GM12878 (cell line): ENCODE data around the gene TUBGCP3. TPM values are rescaled to one million over a fixed set of nuclear protein-coding genes. Genes with fewer than 3 reads are reported as not detected.

ENCODE experiments used
- ATAC-seq: fragments of 200-7000 bp; cut with Tn5 transposase; 3 replicates; pipeline ENCODE4 v1.9.1; 2020; ENCODE audit warnings: mild to moderate bottlenecking, moderate library complexity
- BruUV-seq: library from RNA; stranded (reverse); fragments of 400-500 nt; replicated peaks from 2 replicates; lab custom pipeline; 2021; lab: Mats Ljungman, UMichigan
- CTCF ChIA-PET: fragments of 300-600 bp; sonication (Branson Sonifier 250); formaldehyde crosslinking; extraction: SDS; loops from one replicate; lab custom pipeline; 2021; ENCODE audit warnings: inconsistent platforms; lab: Yijun Ruan, JAX
- POLR2A ChIA-PET: fragments of 350-600 bp; formaldehyde crosslinking; extraction: SDS; loops from one replicate; lab custom pipeline; 2021; ENCODE audit warnings: inconsistent platforms; lab: Charles Lee
- RAD21 ChIA-PET: fragments of 300-600 bp; sonication (Branson Sonifier 250); formaldehyde crosslinking; loops from one replicate; lab custom pipeline; 2023; ENCODE audit warnings: antibody characterized with exemption; ENCODE audit not compliant: unreplicated experiment; lab: Charles Lee
- SMC1A ChIA-PET: fragments of 300-600 bp; sonication (Branson Sonifier 250); formaldehyde crosslinking; loops from one replicate; lab custom pipeline; 2023; ENCODE audit not compliant: unreplicated experiment, uncharacterized antibody; lab: Charles Lee
- DNase-seq: peaks from one replicate; pipeline ENCODE4 v3.0.0-alpha.2; 2011; ENCODE audit warnings: low read depth, low spot score
- FAIRE-seq: peaks from 3 replicates; lab custom pipeline; 2011; peaks lifted over from hg19 to GRCh38; lab: Jason Lieb, UNC
- H2AFZ ChIP-seq: 2 replicates; pipeline ENCODE4 v1.6.0; 2011; ENCODE audit warnings: low read depth, low read length, control low read depth; ENCODE audit not compliant: control insufficient read depth
- H3K27ac ChIP-seq: 2 replicates; pipeline ENCODE4 v1.5.1; 2011; ENCODE audit warnings: control low read depth; ENCODE audit not compliant: control insufficient read depth, insufficient read depth
- H3K27me3 ChIP-seq, 2 experiments: replicated peaks in 1 of 2; 2 replicates each; pipeline versions ENCODE4 v1.6.0 to v1.6.1; 2011; ENCODE audit warnings: low read length in 1 of 2; ENCODE audit not compliant: control insufficient read depth in 2 of 2, insufficient read depth in 2 of 2
- H3K36me3 ChIP-seq, 2 experiments: 2 replicates each; pipeline ENCODE4 v1.5.1; 2011; ENCODE audit warnings: low read length in 1 of 2; ENCODE audit not compliant: control insufficient read depth in 2 of 2, insufficient read depth in 2 of 2
- H3K4me1 ChIP-seq: 2 replicates; pipeline ENCODE4 v1.6.1; 2011; ENCODE audit warnings: mild to moderate bottlenecking, low read length, moderate library complexity, mixed read lengths; ENCODE audit not compliant: control insufficient read depth, insufficient read depth
- H3K4me2 ChIP-seq: 2 replicates; pipeline ENCODE4 v1.6.0; 2011; ENCODE audit warnings: control low read depth; ENCODE audit not compliant: control insufficient read depth, insufficient read depth
- H3K4me3 ChIP-seq: fragments of 200-600 bp; sonication (generic); 2 replicates; pipeline ENCODE4 v1.5.1; 2016
- H3K79me2 ChIP-seq: 2 replicates; pipeline ENCODE4 v1.6.0; 2011; ENCODE audit warnings: low read length; ENCODE audit not compliant: control insufficient read depth, insufficient read depth
- H3K9ac ChIP-seq: 2 replicates; pipeline ENCODE4 v1.8.0; 2011; ENCODE audit warnings: low read length, control low read depth, mixed read lengths; ENCODE audit not compliant: control insufficient read depth, insufficient read depth
- H3K9me3 ChIP-seq: replicated peaks from 3 replicates; pipeline ENCODE4 v1.5.1; 2011; ENCODE audit warnings: mild to moderate bottlenecking, low read length; ENCODE audit not compliant: control insufficient read depth, insufficient read depth
- H4K20me1 ChIP-seq: 2 replicates; pipeline ENCODE4 v1.6.0; 2011; ENCODE audit not compliant: control insufficient read depth, insufficient read depth
- BACH1 ChIP-seq: fragments of 450-650 bp; IDR thresholded peaks from 2 replicates; pipeline ENCODE4 v1.6.1; 2017; ENCODE audit warnings: mild to moderate bottlenecking, borderline replicate concordance
- BHLHE40 ChIP-seq, 2 experiments: fragments of 450-650 bp in 1 of 2; IDR thresholded peaks; 2 replicates each; pipeline ENCODE4 v1.6.1; 2011 to 2017; ENCODE audit warnings: low read depth in 2 of 2, borderline replicate concordance in 1 of 2, improper control_type of control experiment in 1 of 2, low read length in 1 of 2, mild to moderate bottlenecking in 1 of 2
- BRCA1 ChIP-seq: IDR thresholded peaks from 2 replicates; pipeline ENCODE4 v1.6.1; 2011; ENCODE audit warnings: low read depth, low read length, improper control_type of control experiment
- ESRRA ChIP-seq: IDR thresholded peaks from 2 replicates; pipeline ENCODE4 v1.6.1; 2012; ENCODE audit warnings: mild to moderate bottlenecking, low read length, improper control_type of control experiment
- IKZF2 ChIP-seq, 2 experiments: fragments of 450-650 bp; IDR thresholded peaks; 2 replicates each; pipeline ENCODE4 v1.6.1; 2017; ENCODE audit warnings: mild to moderate bottlenecking in 2 of 2, moderate library complexity in 2 of 2
- MEF2A ChIP-seq: IDR thresholded peaks from 2 replicates; pipeline ENCODE4 v1.6.1; 2011; ENCODE audit warnings: low read depth, mild to moderate bottlenecking, low read length, moderate library complexity; ENCODE audit not compliant: insufficient read depth
- MLLT1 ChIP-seq: fragments of 450-650 bp; IDR thresholded peaks from 2 replicates; pipeline ENCODE4 v1.6.1; 2016; ENCODE audit warnings: mild to moderate bottlenecking
- SIX5 ChIP-seq: IDR thresholded peaks from 2 replicates; pipeline ENCODE4 v1.6.1; 2011; ENCODE audit warnings: mild to moderate bottlenecking, low read depth, low read length, moderate library complexity; ENCODE audit not compliant: severe bottlenecking
- SP1 ChIP-seq: IDR thresholded peaks from one replicate; pipeline ENCODE4 v1.6.1; 2011; ENCODE audit warnings: low read depth, low read length
- TCF3 ChIP-seq: IDR thresholded peaks from 2 replicates; pipeline ENCODE4 v1.6.1; 2012; ENCODE audit warnings: low read depth, mild to moderate bottlenecking, low read length, borderline replicate concordance; ENCODE audit not compliant: insufficient read depth
- USF2 ChIP-seq: IDR thresholded peaks from 2 replicates; pipeline ENCODE4 v1.6.1; 2011; ENCODE audit warnings: low read depth, low read length, improper control_type of control experiment, borderline replicate concordance
- ZNF592 ChIP-seq: fragments of 450-650 bp; IDR thresholded peaks from 2 replicates; pipeline ENCODE4 v1.6.1; 2017; ENCODE audit warnings: mild to moderate bottlenecking, moderate library complexity
- WGBS: methylation state at CpG from one replicate; pipeline ENCODE4 v1.1.6; 2016; ENCODE audit warnings: low lambda C conversion rate; ENCODE audit not compliant: insufficient replicate concordance, insufficient coverage; ENCODE audit errors: missing lambda C conversion rate; 5-methylcytosine and 5-hydroxymethylcytosine counted together
- in situ Hi-C: fragments of 300-500 bp; cut with MboI; formaldehyde crosslinking; loops from 9 replicates; pipeline ENCODE4 v1.14.3; 2018; ENCODE audit warnings: mixed read lengths
- intact Hi-C: fragments of 100-400 bp; cut with micrococcal nuclease; formaldehyde crosslinking; loops from one replicate; pipeline ENCODE4 v1.14.2; 2022; ENCODE audit not compliant: unreplicated experiment
- polyA plus RNA-seq, 11 experiments: library from polyadenylated mRNA; depleted of rRNA in 4 of 11; unstranded in 6 of 11; stranded (reverse) in 5 of 11; fragments of >200 nt; fragmentation: Nextera tagmentation in 4 of 11; fragmentation: Illumina TruSeq in 1 of 11; extraction: Ambion mirVana in 4 of 11; extraction: Trizol in 1 of 11; gene quantifications; 1 replicate in 1 of 11; 2 replicates in 10 of 11; pipeline versions ENCODE4 v1.2.1 to v1.2.3, GENCODE V29; 2011 to 2016; ENCODE audit warnings: inconsistent platforms in 2 of 11, missing spikeins in 2 of 11, low read depth in 1 of 11
- total RNA-seq, 4 experiments: library from RNA; depleted of rRNA in 3 of 4; stranded (reverse); fragments of >200 nt in 3 of 4; fragmentation: Illumina TruSeq in 1 of 4; extraction: Trizol in 1 of 4; gene quantifications; 2 replicates each; pipeline versions ENCODE4 v1.2.1 to v1.2.3, GENCODE V29; 2013 to 2021
- TF ChIP-seq, protein P1 (sequence below): fragments of 450-650 bp; IDR thresholded peaks from 2 replicates; pipeline ENCODE4 v1.6.1; 2018; ENCODE audit warnings: borderline replicate concordance, mild to moderate bottlenecking; ENCODE audit not compliant: partially characterized antibody

TUBGCP3 gene
- total and polyA plus RNA-seq, 10 of the 15 experiments (the other 5 are each of a cell fraction or from before 2014, with no cell fraction given) = 4.0 to 34.0 (median 22.6) TPM

DNA sequence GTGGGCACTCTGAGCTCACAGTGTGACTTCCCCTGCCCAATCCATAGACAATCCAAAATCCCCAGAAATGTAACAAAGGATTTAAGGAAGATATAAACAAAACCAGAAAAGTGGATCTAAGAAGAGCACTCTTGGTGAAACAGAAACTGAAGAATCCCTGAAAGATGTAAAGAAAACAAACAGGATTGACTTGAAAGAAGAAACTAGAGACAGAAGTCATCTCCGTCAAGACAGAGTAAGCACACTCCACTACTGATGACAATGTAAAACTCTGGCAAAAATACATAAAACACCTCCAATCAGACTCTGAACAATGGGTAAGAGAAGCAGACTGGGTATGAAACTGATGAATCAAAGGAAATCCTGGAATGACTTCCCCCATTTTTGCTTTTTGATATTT lies 13.5 kb downstream of the TUBGCP3 start:
- no peak for DNase-seq
- CTCF ChIA-PET = no interaction called here
- peak overlapping the region; percentile 39; the same call in 1 of the 2 replicates for H3K4me2 ChIP-seq
- in situ Hi-C loops (no loop called here), intact Hi-C loops (no loop called here)
- H3K9ac ChIP-seq = no peak overlapping the region
- POLR2A ChIA-PET = no interaction called here
- H3K27ac ChIP-seq = peak overlapping the region; percentile 32; the same call in 1 of the 2 replicates
- peaks cover 14% of the 10 kb centered on the region for H3K4me1 ChIP-seq
- no peaks in the 10 kb centered on the region for H3K27me3 ChIP-seq
- H3K79me2 ChIP-seq = peaks cover 68% of the 10 kb centered on the region
- no TSS peak for BruUV-seq
- RAD21 ChIA-PET = interaction anchor here (1.3 to 1.4 kb wide), 2 partner anchors 9 to 15 kb away, joined by 4 read pairs; no protein-coding TSS in a partner anchor
- ATAC-seq = peak; percentile 53
- H3K4me3 ChIP-seq = no peak overlapping the region
- SMC1A ChIA-PET = no interaction called here
- H3K9me3 ChIP-seq = no peaks in the 10 kb centered on the region; the same call in 2 of the 3 replicates
- TF ChIP-seq TCF3 = no peak
- TF ChIP-seq SIX5 = no peak
- no peak for TF ChIP-seq BACH1
- no peak for TF ChIP-seq MLLT1
- TF ChIP-seq MEF2A = no peak
- TF ChIP-seq BHLHE40 (IDR thresholded peaks at IDR 0.05; ENCODE audit: borderline replicate concordance in 1 of 2, low read depth in 2 of 2, low read length in 1 of 2) = no peak
- TF ChIP-seq ESRRA = no peak
- TF ChIP-seq, protein P1, sequence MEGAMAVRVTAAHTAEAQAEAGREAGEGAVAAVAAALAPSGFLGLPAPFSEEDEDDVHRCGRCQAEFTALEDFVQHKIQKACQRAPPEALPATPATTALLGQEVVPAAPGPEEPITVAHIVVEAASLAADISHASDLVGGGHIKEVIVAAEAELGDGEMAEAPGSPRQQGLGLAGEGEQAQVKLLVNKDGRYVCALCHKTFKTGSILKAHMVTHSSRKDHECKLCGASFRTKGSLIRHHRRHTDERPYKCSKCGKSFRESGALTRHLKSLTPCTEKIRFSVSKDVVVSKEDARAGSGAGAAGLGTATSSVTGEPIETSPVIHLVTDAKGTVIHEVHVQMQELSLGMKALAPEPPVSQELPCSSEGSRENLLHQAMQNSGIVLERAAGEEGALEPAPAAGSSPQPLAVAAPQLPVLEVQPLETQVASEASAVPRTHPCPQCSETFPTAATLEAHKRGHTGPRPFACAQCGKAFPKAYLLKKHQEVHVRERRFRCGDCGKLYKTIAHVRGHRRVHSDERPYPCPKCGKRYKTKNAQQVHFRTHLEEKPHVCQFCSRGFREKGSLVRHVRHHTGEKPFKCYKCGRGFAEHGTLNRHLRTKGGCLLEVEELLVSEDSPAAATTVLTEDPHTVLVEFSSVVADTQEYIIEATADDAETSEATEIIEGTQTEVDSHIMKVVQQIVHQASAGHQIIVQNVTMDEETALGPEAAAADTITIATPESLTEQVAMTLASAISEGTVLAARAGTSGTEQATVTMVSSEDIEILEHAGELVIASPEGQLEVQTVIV = no peak
- TF ChIP-seq SP1 = no peak
- TF ChIP-seq BRCA1 = no peak
- TF ChIP-seq IKZF2 (IDR thresholded peaks at IDR 0.05) = no peak
- TF ChIP-seq ZNF592 = no peak
- TF ChIP-seq USF2 = no peak
- H4K20me1 ChIP-seq = no peaks in the 10 kb centered on the region; the same call in 1 of the 2 replicates
- no peaks in the 10 kb centered on the region; a peak in 1 of 4 replicates for H3K36me3 ChIP-seq
- FAIRE-seq = no peak
- WGBS = 90% methylated on average over 1 of the region's 1 CpG
- H2AFZ ChIP-seq = no peak overlapping the region
